ENCODE results near the gene TAF15.

TAF15 gene

DNA sequence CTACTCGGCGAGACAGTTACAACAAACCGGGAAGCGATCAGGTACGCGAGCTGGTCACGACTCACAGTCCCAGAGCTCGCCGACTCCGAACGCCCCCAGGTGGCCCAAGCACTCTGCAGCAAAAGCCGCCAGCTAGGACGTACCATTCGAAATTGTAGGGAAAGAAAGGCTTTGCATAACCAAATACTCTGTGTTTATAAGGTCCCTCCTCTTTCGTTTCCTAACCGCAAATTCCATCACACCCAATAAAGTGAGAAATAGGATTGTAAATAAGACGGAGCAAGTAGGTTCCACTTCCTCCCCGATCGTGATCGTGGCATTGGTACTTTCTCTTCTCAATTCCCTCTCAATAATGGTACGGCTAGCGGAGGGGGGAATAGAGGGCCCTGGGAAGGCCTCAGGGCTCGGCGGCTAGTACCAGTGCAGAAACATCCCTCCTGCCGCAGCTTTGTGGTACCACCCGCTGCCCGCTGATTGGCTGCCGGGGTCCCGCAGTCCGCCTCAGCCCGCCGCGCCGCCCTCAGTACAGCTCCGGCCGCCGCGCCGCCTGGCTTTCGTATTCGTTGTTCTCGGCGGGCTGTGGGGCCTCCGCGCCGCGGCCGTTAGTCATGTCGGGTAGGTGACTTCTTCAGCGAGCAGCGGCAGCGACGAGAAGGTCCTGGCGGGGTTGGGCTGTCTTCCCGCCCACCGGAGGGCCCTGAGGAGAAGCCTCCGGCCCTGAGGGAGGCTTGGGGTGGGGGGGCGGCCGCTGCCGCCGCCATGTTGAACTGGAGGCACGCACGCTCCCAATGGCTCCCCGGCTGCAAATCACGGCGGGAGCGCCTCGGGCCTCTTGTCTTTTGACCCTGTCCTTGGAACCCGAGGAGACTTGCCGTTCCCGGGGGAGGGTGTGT, at the start of gene TAF15:
TSS of gene TAF15 (plus strand) at position 523 of the 893 bp plus-strand sequence. CDS start at position 609, 86 bp downstream.
- peak; percentile 99 for DNase-seq (ENCODE audit: low read depth in 2 of 2)
- peak; percentile 87 for TF ChIP-seq CTCF (IDR thresholded peaks at IDR 0.05; ENCODE audit: low read depth, low read length)
- peak within 1 kb of the TSS; percentile 88 to 96 for H3K4me3 ChIP-seq (replicated peaks in 1 of 2; ENCODE audit: low read depth in 2 of 2, low read length in 2 of 2)

- DNase-seq (ENCODE audit: low read depth in 2 of 2) = no peak
- H3K4me3 ChIP-seq (replicated peaks in 1 of 2; ENCODE audit: low read depth in 2 of 2, low read length in 2 of 2) = no peak within 1 kb of the TSS
- TF ChIP-seq CTCF (IDR thresholded peaks at IDR 0.05; ENCODE audit: low read depth, low read length) = no peak
These were observed 48.7 kb upstream of the TAF15 start, which contains the start of gene C17orf50 for GRCh38 chr17:35760587-35760986. Gene C17orf50 (plus strand): TSS chr17:35760887. CDS start chr17:35760942, 55 bp downstream.

GRCh38 chr17:35761601-35762000, 47.7 kb upstream of the TAF15 start:
- TF ChIP-seq CTCF (IDR thresholded peaks at IDR 0.05; ENCODE audit: low read depth, low read length) = no peak
- H3K4me3 ChIP-seq (replicated peaks in 1 of 2; ENCODE audit: low read depth in 2 of 2, low read length in 2 of 2) = no peak overlapping the region
- no peak for DNase-seq (ENCODE audit: low read depth in 2 of 2)

GRCh38 chr17:35763767-35764122, 45.5 kb upstream of the TAF15 start:
- no peak for DNase-seq (ENCODE audit: low read depth in 2 of 2)
- H3K4me3 ChIP-seq (replicated peaks in 1 of 2; ENCODE audit: low read depth in 2 of 2, low read length in 2 of 2) = peak overlapping the region in 1 of 2 donors; percentile 28
- TF ChIP-seq CTCF (IDR thresholded peaks at IDR 0.05; ENCODE audit: low read depth, low read length) = no peak

DNA sequence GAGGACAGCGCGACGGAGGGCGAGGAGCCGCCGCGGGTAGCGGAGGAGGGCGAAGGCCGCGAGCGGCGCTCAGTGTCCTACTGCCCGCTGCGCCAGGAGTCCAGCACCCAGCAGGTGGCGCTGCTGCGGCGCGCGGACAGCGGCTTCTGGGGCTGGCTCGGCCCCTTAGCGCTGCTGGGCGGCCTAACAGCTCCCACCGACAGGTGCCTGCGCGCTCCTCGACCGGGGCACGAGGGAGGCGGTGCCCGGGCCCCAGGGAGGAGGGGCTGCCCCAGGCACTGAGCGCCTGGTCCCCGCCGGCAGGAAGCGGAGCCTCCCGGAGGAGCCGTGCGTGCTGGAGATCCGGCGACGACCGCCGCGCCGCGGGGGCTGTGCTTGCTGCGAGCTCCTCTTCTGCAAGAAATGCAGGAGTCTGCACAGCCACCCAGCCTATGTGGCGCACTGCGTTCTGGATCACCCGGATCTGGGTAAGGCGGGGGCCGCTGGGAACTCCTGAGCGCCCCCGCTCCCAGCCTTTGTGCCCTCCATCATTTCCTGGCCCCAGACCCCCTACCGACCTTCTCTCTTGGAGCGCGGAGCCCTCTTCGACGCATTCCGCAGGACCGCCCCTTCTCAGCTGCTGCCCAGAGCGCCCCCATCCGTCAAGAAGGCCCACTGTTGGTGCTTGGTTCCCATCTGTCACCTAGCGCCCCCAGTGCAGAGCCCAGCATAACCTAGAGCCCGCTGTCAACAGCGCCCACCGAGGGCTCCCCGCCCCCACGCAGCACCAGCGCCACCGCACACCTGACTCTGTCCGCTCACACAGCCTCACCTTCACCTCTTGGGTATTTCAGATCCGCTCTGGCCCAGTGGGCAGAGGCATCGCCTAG, 44.9 kb upstream of the TAF15 start:
- peak; percentile 72 for TF ChIP-seq CTCF (IDR thresholded peaks at IDR 0.05; ENCODE audit: low read depth, low read length)
- peak; percentile 79 to 85 for DNase-seq (ENCODE audit: low read depth in 2 of 2)
- H3K4me3 ChIP-seq (replicated peaks in 1 of 2; ENCODE audit: low read depth in 2 of 2, low read length in 2 of 2) = peak overlapping the region; percentile 39 to 46

DNA sequence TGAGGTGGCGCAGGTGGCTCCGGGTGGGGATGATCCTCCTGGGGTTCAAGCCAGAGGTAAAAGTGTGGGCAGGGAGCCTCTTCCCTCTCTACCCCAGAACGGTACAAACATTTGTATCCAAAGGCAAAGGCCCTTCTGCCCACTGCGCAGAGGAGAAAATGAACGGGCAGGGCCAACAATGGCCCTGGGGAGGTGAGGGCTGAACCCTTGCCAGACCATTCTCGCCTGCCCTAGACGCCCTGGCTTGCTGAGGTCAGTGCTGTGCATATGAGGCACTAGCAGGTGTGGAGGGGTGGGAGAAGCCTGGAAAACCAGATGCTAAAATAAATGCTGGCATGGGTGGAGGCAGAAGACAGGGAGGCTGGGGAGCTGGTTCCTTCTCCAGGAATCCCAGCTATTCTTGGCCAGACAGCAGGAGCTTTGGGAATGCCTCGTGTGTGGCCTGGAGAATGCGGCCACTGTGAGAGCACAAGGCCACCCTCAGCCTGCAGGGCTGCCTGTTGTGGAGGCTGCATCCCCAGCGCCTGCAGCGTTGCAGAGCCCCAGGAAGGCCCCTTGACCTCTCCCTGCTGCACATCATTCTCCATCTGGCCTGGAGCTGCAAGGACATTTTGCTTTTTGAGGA, 44.1 kb upstream of the TAF15 start:
- no peak for TF ChIP-seq CTCF (IDR thresholded peaks at IDR 0.05; ENCODE audit: low read depth, low read length)
- no peak for DNase-seq (ENCODE audit: low read depth in 2 of 2)
- H3K4me3 ChIP-seq (replicated peaks in 1 of 2; ENCODE audit: low read depth in 2 of 2, low read length in 2 of 2) = no peak overlapping the region

Measured in cardiac fibroblast (primary cell).